Brain microvascular endothelial cell (primary cell): ENCODE measurements around the gene ZDHHC11.

ENCODE experiments used
- DNase-seq: peaks from one replicate; pipeline ENCODE4 v3.0.0-alpha.2; 2020
- H3K27ac ChIP-seq: fragments of 250-450 bp; sonication (Bioruptor Pico); 2 replicates; pipeline ENCODE4 v1.5.1; 2020; ENCODE audit warnings: mild to moderate bottlenecking, moderate library complexity
- H3K27me3 ChIP-seq: fragments of 250-450 bp; sonication (Bioruptor Pico); replicated peaks from 2 replicates; pipeline ENCODE4 v1.5.1; 2020; ENCODE audit warnings: mild to moderate bottlenecking
- H3K36me3 ChIP-seq: fragments of 250-450 bp; sonication (Bioruptor Pico); replicated peaks from 2 replicates; pipeline ENCODE4 v1.5.1; 2020; ENCODE audit warnings: mild to moderate bottlenecking
- H3K4me3 ChIP-seq: 2 replicates; pipeline ENCODE4 v1.5.1; 2011; ENCODE audit warnings: low read depth, mild to moderate bottlenecking, control low read depth, low read length, moderate library complexity
- CTCF ChIP-seq: IDR thresholded peaks from 2 replicates; pipeline ENCODE4 v1.5.1; 2011; ENCODE audit warnings: low read depth, mild to moderate bottlenecking, moderate library complexity, low read length, control low read depth, inconsistent platforms; ENCODE audit errors: missing control alignments
- in situ Hi-C: cut with HindIII; loops from 2 replicates; pipeline ENCODE4 v1.10.0; 2017; ENCODE audit warnings: low sequenced_read_pairs, low pct_ligation_motif_present

ZDHHC11 gene

GRCh38 chr5:875931-876330 is 25.1 kb upstream of the ZDHHC11 start:
- Histone ChIP-seq H3K4me3 (no peak overlapping the region), H3K27me3 (no peaks in the 10 kb centered on the region), H3K27ac (no peak overlapping the region), H3K36me3 (peaks cover 54% of the 10 kb centered on the region)
- in situ Hi-C loops: no loop called here
- no peak for TF ChIP-seq CTCF
- DNase-seq: no peak

GRCh38 chr5:873328-873727 is 22.5 kb upstream of the ZDHHC11 start:
- in situ Hi-C loops: no loop called here
- no peak for TF ChIP-seq CTCF
- peaks cover 75% of the 10 kb centered on the region for H3K36me3 ChIP-seq

DNA sequence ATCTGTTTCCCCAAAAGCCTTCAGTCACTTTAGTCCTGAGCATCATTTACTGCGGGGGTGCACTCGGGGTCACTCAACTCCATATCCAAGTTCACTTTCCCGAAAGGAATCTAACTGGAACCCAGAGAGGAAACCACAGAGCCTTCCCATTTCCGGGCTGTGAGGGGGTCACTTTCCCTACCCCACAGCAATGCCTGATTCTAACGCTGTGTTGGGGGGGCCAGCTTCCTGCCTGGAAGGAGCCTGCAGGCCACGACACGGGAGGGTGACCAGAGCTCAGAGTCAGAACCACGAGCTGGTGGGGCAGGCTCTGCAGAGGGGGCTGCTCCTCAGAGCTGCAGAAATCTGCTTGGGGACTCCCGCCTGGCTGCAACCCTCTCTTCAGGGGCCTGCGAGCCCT is 21.5 kb upstream of the ZDHHC11 start:
- H3K27ac ChIP-seq: no peak overlapping the region
- DNase-seq: no peak
- H3K36me3 ChIP-seq: peaks cover 81% of the 10 kb centered on the region
- no peak overlapping the region for H3K4me3 ChIP-seq
- TF ChIP-seq CTCF: no peak
- H3K27me3 ChIP-seq: no peaks in the 10 kb centered on the region
- in situ Hi-C loops: no loop called here

More at GRCh38 chr5:873328-873727, 22.5 kb upstream of the ZDHHC11 start:
- Histone ChIP-seq H3K27ac (no peak overlapping the region), H3K27me3 (no peaks in the 10 kb centered on the region), H3K4me3 (no peak overlapping the region)
- DNase-seq: no peak

DNA sequence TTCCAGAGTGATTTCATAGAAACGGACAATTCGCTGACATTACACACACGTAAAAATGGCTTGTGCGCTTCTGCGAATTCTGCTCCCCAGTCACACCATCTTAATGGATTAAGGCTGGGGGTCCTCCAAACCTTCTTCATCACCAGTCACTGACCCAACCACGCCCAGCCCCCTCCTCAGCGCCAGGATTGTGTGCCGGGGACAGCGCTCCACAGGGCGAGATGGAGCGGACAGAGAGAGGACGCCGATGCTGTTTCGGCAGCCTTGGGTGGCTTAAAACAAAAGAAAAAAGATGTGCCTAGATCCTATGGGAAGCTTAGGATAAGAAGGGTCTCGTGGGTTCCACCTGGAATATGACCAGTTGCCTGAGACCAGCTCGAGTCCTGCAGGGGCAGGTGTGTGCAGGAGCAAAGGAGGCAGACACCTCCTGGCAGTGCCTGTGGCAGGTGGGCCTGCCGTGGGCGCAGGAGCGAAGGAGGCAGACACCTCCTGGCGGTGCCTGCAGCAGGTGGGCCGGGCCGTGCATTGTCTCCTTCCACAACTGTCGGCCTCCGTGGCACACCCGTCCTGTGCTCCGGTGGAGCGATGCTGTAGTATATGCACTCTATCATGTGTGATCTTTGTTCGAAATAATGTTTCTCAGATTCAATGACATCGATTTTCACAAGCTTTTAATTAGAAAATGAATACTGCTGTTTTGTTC is 21.0 kb upstream of the ZDHHC11 start:
- Histone ChIP-seq H3K27me3 (no peaks in the 10 kb centered on the region), H3K27ac (no peak overlapping the region), H3K4me3 (no peak overlapping the region), H3K36me3 (peaks cover 85% of the 10 kb centered on the region)
- TF ChIP-seq CTCF: no peak
- in situ Hi-C loops: no loop called here
- no peak for DNase-seq

GRCh38 chr5:870956-871355 is 20.2 kb upstream of the ZDHHC11 start:
- no peak for DNase-seq
- in situ Hi-C loops: no loop called here
- Histone ChIP-seq H3K27ac (no peak overlapping the region), H3K4me3 (no peak overlapping the region), H3K36me3 (peaks cover 86% of the 10 kb centered on the region), H3K27me3 (no peaks in the 10 kb centered on the region)
- TF ChIP-seq CTCF: no peak
